ENCODE results near the gene SCN1B.

- TF ChIP-seq POLR2A (IDR thresholded peaks at IDR 0.05) = peak; percentile 81 to 86
- TF ChIP-seq CTCF (IDR thresholded peaks at IDR 0.05 in 4 of 5, conservative IDR thresholded peaks at IDR 0.05 in 1 of 5) = no peak
Measured at GRCh38 chr19:35000338-35000646, 30.0 kb upstream of the SCN1B start.
